GM21360 (cell line): ENCODE measurements around the gene WDR3.

Experiments
- ATAC-seq: cut with Tn5 transposase; IDR thresholded peaks from one replicate; pipeline ENCODE4 v1.9.1; 2021; ENCODE audit warnings: mild to moderate bottlenecking, moderate library complexity; ENCODE audit not compliant: unreplicated experiment

WDR3 gene

DNA sequence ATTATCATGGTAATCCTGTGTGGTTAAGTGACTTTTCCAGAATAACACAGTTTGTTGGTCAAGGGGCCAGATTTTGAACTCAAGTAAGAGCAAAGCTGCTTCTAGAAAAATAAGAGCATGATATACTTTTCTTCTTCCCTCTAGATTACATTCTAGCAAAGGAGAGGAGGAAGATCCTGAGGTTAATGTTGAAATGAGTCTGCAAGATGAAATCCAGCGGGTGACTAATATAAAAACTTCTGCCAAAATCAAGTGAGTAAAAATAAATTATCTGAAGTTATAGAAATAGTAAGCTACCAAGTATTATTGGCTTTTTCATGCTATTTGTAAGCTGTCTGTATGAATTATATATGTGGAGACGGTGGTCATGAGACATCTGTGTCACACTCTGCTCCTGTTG lies 12.8 kb downstream of the WDR3 start:
- ATAC-seq, result no peak

DNA sequence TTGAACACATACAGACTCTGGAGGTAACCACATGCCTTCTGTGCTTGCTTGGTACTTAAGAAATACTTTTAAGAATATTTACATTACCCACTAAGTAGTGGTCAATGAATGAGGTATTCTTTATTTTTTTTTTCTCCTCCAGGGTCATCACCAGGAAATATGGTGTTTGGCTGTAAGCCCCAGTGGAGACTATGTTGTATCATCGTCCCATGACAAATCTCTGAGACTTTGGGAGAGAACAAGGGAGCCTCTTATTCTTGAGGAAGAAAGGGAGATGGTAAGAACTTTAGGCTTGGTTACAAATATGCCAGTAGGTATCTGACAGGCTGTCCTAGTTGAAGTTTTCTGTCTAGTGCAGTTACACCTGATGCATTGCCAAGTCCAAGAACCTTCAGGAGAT lies 22.8 kb downstream of the WDR3 start:
- no peak for ATAC-seq

DNA sequence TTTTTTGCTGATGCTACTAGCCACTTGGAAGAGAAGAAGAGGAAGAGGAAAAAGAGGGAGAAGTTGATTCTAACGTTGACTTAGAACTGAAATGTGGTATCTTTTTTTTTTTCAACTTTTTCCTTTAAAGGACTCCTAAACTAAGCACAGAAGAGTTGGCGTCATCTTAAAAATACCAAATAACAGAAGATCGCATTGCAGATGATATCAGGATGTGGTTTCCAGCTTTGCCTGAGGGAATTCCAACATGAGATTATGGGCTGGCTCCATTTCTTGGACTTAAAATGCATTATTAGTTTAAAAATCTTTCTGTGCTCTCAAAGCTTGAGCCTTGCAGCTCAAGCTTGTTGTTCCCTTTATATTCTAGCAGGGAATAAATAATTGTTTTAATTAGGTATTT lies 29.8 kb downstream of the WDR3 start:
- ATAC-seq, result no peak

DNA sequence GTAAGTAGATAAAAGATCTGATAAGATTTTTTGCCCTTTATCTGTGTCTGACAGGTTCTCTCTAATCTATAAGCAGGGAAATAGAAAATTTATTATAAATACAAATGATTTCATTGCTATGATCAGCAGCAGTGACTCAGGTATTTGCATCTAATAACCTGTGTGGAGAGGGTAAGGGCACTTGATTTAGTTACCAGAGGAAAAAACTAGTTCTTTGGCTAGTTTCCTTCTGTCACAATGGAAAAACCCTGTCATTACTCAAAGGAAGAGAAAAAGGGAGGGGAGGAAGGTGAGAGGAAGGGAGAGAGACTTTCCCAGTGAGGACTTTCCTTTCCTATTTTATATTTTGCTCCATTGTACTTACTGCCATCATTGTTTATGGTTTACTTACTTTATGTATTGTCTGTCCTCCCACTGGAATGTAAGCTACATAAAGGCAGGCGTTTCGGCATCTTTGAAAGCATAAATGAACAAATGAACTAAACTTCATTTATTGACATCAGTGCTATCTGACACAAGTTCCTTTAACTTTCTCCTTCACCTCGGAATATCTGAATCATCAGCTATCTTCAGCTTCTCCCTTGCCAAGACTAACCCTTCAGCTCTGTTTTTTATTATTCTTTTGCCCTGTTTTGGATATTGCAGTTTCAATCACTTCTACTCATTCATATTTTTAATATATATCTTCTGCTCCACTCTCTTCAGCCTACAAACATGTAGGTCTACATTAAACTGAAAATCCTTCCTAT lies 34.9 kb downstream of the WDR3 start:
- ATAC-seq, result no peak

DNA sequence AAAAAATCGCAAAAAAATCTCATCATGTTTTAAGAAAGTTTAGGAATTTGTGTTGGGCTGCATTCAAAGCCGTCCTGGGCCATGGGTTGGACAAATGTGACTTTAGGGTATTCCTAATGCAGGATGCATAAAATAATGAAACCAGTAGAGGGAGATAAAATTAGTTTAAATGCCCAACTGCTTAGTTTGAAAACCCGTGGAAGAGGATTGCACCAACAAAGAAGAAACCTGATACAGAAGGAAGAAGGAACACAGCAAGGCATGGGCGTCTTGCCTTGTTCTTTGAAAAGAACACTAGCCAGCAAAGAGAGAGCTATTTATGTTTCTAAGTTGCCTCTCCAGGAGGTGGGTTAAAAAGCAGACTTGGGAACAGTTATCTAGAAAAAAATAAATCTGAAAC lies 37.9 kb downstream of the WDR3 start:
- ATAC-seq, result no peak

DNA sequence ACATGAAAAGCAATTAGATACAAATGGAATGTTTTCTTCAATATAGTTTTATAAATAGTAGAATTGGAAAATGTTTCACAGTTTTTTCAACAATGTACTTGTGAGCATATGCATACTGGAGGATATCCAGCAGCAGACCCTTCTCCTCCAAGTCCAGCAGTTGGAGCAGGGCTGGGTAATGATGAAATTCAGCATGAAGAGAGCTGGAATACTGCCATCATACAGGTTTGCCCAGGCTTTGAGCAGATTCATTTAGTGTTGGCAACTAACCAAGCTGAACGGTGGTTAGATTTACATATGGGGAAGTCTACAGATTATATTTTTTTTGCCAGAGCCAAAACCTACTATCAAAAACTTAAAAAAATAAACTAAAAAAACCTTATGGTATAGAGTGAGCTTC lies 38.3 kb downstream of the WDR3 start:
- ATAC-seq, result no peak

DNA sequence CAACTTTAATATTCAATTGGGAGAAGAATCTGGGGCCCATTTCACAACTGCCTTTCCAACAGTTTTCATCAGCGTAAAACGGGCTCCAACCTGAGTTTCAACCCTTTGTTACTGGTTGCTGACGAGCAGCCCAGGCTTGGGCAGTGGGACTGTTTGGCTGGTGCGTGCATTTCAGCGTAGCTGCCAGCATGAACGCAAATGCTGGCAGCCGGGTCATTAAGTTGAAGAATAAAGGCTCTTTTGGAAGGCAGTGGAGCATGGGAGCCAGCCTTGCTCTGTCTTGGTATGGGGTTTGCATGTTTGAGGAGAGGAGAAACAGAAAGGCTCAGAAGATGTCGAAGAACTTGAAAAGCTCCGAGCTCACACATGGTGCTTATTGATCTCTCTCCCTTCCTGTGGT lies 40.7 kb downstream of the WDR3 start:
- ATAC-seq, result no peak

DNA sequence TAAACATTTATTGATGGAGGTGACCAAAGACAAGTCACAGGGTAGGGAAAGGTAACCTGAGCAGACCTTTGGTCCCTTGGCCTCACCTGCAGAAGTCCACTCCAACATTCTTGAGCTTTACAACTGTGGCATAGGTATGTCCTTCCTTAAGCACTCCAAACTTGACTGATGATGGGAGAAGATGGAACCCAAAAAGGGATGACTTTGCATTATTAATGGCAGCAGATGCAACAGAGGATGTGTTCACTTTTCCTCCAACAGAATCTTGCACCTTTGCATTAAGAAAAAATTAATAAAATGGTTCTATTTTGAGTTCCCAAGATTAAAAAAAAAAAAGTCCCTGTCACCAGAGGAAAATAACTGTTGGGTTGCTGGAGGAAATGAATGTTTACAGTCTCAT lies 42.2 kb downstream of the WDR3 start:
- no peak for ATAC-seq

DNA sequence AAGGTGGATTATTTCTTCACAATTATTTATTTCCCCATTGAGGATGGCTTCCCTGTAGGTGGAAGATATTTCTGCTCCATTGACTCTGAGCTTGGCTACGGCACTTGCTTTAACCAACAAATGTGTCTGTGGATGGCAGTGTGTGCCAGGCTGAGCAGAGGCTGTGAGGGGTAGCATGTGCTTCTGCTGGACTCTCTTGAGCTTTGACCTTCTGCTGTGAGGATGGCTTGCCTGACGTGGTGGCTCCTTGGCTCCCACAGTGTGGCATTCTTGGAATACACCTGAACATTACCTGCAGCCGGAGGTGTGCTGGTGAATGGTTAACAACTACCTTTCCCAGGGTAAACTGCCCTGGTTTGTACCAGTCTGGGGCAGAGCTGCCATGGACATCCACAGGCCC lies 46.8 kb downstream of the WDR3 start:
- no peak for ATAC-seq

DNA sequence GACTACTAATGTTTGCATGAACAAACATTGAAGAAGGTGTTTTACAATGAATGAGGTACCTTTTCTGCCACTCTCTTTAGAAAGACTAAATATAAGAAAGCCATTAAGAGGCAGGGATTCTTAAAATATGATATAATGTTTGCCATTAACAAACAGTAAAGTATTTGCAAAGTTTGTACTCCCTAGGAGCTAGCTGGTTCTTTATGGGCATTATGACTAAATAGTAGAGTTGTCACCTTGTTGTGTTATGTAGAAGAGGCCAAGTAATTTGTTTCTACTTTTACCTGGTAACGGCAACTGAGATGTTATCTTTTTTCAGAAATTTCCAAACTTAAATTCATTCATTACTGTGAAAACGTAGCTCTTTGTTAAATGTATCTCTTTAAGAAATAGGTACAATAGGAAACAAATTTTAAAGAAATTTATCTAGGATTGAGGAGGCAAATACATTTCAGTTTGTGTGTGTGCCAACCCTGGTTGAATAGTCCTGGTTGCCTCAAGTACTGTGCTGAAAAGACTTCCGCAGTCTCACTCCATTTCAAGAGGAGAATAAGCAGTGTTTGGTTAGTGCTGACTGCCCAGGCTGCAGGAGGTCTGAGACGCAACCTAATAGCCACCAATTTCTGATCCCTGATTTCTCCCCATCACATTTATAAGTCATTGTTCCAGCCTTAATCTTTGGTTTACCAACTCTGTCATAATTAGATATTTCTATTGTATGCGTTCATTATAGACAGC lies 52.1 kb downstream of the WDR3 start:
- no peak for ATAC-seq

DNA sequence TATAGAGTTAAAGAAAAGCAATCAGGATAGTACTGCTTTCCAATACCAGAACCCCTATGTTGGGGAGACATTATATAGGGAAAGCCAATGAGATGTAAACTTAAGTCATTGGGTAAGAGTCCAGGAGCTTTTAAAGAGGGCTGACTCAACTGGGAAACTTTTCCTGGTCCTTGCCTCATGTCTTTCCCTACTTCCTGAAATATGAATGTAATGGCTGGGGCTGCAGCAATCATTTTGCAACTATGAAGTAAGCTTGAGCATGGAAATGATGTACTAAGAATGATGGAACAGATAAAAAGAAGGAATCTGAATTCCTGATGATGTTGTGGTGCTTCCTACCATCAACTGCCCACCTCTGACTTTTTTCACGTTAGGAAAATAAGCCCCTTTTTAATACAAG lies 55.7 kb downstream of the WDR3 start:
- no peak for ATAC-seq

DNA sequence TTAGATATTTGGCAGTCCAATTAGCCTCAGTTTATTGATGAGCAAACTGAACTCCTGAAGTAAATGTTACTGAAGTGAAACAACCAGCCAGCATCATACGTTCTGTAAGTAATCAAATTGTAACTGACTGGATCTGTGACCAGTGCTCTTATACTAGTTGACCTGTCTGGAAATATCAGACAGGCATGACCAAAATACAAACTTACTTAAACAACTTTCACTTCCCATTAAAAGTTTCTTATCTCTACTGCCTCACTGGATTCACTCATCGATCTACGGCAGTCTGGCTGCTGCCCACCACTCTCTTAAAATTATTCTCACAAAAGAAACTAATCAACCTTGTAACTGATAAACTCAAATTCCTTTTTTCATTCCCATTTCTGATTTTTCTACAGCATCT lies 56.4 kb downstream of the WDR3 start:
- ATAC-seq, result no peak

DNA sequence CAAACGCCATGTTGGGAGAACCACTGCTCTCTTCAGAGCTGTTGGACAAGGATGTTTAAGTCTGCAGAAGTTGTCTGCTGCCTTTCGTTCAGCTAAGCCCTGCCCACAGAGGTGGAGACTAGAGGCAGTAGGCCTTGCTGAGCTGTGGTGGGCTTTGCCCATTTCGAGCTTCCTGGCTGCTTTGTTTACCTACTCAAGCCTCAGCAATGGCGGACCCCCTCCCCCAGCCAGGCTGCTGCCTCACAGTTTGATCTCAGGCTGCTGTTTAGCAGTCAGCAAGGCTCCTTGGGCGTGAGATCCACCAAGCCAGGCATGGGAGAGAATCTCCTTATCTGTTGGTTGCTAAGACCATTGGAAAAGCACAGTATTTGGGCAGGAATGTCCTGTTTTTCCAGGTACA lies 74.8 kb downstream of the WDR3 start:
- no peak for ATAC-seq

DNA sequence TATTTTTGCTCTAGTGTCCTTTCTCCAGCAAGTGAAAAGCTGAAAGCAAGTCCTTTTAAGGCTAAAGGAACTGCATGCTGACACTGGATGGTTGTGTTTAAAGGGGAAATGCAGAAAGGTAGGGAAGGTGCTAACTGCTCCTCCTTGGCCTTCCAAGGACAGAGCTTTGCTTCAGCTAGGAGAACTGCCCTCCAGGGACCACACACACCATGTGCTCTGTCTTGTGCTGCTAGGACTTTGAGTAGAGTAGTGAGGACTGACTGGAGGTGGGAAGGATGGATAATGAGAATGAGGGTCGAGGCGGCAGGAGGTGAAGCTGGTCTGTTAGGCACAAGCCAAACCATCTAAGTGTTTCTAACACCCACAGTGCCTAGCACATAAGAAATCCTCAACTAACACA lies 77.9 kb downstream of the WDR3 start:
- ATAC-seq, result no peak

DNA sequence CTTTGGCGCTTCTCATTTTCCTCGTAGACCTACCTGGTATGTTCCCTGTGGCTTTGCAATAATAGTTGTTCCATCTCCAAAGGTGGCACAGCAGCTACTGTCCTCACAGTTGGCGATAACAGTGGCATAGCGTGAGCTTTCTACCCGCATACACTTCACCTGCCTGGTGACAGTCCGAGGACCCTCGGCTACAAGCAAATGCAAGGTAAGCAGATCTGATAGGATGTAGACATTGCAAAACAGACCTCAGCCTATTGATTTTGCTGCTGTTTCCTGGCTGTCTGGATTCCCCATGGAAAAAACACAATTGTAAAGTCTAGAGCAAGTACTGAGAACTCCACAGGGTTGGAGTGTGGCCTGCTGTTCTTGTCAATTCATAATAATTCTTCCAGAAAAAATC lies 78.5 kb downstream of the WDR3 start:
- ATAC-seq, result no peak

DNA sequence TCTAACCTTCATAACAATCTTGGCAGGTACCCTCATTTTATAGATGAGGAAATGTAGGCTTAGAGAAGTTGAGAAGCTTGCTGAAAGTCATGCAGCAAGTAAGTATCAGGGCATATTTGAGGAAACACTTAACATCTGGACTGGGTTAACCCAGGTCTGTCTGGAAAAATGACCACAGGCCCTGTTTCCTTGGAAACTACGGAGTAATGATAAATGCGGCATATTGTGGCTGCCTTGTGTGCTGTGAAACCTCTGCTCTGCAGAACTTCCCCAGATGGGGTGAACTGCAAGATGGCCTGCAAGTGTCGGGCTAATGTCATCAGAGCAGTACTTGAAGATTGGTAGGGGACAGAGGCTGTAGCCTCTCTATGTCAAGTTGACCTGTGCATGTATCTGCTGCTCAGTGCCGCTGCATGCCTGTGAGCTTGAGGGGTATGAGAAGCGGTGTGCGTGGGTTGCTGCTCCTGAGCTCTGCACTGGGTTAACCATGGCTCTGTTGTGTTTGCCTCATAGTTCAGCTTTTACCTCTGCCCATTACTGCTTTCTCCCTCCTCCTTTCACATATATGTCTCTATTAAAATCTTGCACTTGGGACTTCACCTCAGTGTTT lies 83.1 kb downstream of the WDR3 start:
- no peak for ATAC-seq

DNA sequence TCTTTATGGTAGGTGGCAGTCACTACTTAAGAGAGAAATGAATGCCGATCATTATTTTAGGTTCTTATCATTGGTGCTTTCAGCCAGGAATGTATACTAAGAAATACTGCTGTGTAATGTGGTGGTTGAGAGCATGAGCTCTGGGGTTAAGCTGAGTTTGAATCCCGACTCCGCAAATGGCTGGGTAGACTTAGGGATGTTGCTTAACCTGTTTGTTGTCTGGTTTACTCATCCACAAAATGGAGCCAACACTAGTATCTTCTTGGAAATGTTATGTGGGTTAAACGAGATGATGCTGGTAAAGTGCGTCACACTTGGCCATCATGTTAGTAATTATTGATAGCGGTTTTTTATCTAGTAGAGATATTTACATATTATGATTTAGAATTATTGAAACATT lies 83.8 kb downstream of the WDR3 start:
- no peak for ATAC-seq

DNA sequence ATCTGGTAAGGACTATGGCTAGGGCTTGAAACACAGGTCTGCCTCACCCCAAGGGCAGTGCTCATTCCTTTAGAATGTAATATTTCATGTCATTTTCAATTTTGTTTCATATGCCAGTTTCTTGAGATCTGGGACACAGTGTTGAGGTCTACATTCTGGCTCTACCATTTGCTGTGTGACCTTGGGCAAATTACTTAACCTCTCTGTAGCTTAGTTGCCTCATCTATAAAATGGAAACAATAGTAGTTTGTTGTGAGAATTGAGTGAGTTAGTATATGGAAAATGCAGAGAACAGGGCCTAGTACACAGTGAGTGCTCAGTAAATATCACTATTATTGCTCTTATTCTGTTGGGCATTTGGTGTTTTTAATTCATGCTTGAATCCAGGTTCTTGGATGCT lies 84.4 kb downstream of the WDR3 start:
- no peak for ATAC-seq
